Measurements from ENCODE around the gene SMTN.

GRCh38 chr22:31126128-31126868 is 45.2 kb downstream of the SMTN start:
- TF ChIP-seq POLR2AphosphoS5 (IDR thresholded peaks at IDR 0.05; ENCODE audit: insufficient read depth, low read depth, low read length) (no peak), POLR2A (IDR thresholded peaks at IDR 0.05; ENCODE audit: low read depth, low read length) (no peak), CTCF (IDR thresholded peaks at IDR 0.05; ENCODE audit: extremely low read depth in 1 of 2, insufficient read depth in 1 of 2, low read depth in 1 of 2, low read length in 2 of 2) (no peak), GATA2 (IDR thresholded peaks at IDR 0.05; ENCODE audit: insufficient read depth, insufficient read length, low read depth, low read length) (no peak), MYC (IDR thresholded peaks at IDR 0.05; ENCODE audit: low read depth, low read length) (no peak), MAX (IDR thresholded peaks at IDR 0.05; ENCODE audit: insufficient read depth, insufficient read length) (no peak), JUN (IDR thresholded peaks at IDR 0.05; ENCODE audit: borderline replicate concordance, insufficient read depth, insufficient read length, low read depth) (no peak), EZH2 (IDR thresholded peaks at IDR 0.05; ENCODE audit: borderline replicate concordance, low read depth, low read length, severe bottlenecking) (no peak), FOS (IDR thresholded peaks at IDR 0.05; ENCODE audit: borderline replicate concordance, insufficient read depth, low read length) (no peak)
